ENCODE measurements around the gene NKPD1. TPM values are rescaled to one million over a fixed set of nuclear protein-coding genes. Genes with fewer than 3 reads are reported as not detected.

Gene NKPD1
- total and polyA plus RNA-seq, 10 of the 15 experiments (the other 5 are each of a cell fraction or from before 2014, with no cell fraction given), result 0.05 to 0.18 (median 0.06) TPM; not detected in 7

DNA sequence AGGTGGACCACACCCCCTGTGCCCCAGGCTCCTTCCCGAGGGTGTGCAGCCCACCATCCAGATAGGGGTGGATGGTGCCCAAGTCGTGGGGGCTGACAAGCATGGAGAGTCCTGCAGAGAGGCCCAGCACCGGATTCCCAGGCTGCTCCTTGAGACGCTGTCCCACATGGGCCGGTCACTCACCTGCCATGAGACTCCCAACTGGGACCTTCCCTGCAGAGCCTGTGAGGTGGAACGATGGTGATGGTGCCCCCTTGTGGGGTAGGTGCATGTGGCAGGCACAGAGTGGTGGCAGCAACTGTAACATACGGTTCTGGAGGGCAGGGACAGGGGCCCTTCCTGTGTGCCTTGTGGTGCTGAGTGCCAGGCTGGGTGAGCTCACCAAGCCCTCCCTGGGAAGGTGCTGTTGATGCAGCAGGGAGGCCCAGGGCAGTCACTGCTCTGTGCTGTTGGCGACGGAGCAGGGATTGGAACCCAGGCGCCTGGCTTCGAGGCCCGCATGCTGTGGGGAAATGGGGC, 34.7 kb downstream of the NKPD1 start (continued):
- TF ChIP-seq, protein P1, sequence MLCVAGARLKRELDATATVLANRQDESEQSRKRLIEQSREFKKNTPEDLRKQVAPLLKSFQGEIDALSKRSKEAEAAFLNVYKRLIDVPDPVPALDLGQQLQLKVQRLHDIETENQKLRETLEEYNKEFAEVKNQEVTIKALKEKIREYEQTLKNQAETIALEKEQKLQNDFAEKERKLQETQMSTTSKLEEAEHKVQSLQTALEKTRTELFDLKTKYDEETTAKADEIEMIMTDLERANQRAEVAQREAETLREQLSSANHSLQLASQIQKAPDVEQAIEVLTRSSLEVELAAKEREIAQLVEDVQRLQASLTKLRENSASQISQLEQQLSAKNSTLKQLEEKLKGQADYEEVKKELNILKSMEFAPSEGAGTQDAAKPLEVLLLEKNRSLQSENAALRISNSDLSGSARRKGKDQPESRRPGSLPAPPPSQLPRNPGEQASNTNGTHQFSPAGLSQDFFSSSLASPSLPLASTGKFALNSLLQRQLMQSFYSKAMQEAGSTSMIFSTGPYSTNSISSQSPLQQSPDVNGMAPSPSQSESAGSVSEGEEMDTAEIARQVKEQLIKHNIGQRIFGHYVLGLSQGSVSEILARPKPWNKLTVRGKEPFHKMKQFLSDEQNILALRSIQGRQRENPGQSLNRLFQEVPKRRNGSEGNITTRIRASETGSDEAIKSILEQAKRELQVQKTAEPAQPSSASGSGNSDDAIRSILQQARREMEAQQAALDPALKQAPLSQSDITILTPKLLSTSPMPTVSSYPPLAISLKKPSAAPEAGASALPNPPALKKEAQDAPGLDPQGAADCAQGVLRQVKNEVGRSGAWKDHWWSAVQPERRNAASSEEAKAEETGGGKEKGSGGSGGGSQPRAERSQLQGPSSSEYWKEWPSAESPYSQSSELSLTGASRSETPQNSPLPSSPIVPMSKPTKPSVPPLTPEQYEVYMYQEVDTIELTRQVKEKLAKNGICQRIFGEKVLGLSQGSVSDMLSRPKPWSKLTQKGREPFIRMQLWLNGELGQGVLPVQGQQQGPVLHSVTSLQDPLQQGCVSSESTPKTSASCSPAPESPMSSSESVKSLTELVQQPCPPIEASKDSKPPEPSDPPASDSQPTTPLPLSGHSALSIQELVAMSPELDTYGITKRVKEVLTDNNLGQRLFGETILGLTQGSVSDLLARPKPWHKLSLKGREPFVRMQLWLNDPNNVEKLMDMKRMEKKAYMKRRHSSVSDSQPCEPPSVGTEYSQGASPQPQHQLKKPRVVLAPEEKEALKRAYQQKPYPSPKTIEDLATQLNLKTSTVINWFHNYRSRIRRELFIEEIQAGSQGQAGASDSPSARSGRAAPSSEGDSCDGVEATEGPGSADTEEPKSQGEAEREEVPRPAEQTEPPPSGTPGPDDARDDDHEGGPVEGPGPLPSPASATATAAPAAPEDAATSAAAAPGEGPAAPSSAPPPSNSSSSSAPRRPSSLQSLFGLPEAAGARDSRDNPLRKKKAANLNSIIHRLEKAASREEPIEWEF (IDR thresholded peaks at IDR 0.05; ENCODE audit: insufficient replicate concordance, low read depth, low read length), result no peak
- TF ChIP-seq, protein P2, sequence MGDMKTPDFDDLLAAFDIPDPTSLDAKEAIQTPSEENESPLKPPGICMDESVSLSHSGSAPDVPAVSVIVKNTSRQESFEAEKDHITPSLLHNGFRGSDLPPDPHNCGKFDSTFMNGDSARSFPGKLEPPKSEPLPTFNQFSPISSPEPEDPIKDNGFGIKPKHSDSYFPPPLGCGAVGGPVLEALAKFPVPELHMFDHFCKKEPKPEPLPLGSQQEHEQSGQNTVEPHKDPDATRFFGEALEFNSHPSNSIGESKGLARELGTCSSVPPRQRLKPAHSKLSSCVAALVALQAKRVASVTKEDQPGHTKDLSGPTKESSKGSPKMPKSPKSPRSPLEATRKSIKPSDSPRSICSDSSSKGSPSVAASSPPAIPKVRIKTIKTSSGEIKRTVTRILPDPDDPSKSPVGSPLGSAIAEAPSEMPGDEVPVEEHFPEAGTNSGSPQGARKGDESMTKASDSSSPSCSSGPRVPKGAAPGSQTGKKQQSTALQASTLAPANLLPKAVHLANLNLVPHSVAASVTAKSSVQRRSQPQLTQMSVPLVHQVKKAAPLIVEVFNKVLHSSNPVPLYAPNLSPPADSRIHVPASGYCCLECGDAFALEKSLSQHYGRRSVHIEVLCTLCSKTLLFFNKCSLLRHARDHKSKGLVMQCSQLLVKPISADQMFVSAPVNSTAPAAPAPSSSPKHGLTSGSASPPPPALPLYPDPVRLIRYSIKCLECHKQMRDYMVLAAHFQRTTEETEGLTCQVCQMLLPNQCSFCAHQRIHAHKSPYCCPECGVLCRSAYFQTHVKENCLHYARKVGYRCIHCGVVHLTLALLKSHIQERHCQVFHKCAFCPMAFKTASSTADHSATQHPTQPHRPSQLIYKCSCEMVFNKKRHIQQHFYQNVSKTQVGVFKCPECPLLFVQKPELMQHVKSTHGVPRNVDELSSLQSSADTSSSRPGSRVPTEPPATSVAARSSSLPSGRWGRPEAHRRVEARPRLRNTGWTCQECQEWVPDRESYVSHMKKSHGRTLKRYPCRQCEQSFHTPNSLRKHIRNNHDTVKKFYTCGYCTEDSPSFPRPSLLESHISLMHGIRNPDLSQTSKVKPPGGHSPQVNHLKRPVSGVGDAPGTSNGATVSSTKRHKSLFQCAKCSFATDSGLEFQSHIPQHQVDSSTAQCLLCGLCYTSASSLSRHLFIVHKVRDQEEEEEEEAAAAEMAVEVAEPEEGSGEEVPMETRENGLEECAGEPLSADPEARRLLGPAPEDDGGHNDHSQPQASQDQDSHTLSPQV (IDR thresholded peaks at IDR 0.05), result no peak; the same call in 1 of the 2 replicates
- TF ChIP-seq KLF5 (IDR thresholded peaks at IDR 0.05; ENCODE audit: partially characterized antibody), result no peak
- TF ChIP-seq BACH1 (IDR thresholded peaks at IDR 0.05; ENCODE audit: borderline replicate concordance), result no peak
- peak; percentile 22; the same call in 1 of the 3 replicates for TF ChIP-seq POU2F2 (IDR thresholded peaks at IDR 0.05; ENCODE audit: borderline replicate concordance, low read depth, low read length)
- TF ChIP-seq, protein P3, sequence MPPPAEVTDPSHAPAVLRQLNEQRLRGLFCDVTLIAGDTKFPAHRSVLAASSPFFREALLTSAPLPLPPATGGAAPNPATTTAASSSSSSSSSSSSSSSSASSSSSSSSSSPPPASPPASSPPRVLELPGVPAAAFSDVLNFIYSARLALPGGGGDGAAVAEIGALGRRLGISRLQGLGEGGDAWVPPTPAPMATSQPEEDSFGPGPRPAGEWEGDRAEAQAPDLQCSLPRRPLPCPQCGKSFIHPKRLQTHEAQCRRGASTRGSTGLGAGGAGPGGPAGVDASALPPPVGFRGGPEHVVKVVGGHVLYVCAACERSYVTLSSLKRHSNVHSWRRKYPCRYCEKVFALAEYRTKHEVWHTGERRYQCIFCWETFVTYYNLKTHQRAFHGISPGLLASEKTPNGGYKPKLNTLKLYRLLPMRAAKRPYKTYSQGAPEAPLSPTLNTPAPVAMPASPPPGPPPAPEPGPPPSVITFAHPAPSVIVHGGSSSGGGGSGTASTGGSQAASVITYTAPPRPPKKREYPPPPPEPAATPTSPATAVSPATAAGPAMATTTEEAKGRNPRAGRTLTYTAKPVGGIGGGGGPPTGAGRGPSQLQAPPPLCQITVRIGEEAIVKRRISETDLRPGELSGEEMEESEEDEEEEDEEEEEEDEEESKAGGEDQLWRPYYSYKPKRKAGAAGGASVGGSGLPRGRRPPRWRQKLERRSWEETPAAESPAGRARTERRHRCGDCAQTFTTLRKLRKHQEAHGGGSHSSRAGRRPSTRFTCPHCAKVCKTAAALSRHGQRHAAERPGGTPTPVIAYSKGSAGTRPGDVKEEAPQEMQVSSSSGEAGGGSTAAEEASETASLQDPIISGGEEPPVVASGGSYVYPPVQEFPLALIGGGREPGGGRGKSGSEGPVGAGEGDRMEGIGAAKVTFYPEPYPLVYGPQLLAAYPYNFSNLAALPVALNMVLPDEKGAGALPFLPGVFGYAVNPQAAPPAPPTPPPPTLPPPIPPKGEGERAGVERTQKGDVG (CRISPR knock-in tag; IDR thresholded peaks at IDR 0.05), result no peak
- TF ChIP-seq DPF2 (IDR thresholded peaks at IDR 0.05), result no peak
- TF ChIP-seq, protein P4, sequence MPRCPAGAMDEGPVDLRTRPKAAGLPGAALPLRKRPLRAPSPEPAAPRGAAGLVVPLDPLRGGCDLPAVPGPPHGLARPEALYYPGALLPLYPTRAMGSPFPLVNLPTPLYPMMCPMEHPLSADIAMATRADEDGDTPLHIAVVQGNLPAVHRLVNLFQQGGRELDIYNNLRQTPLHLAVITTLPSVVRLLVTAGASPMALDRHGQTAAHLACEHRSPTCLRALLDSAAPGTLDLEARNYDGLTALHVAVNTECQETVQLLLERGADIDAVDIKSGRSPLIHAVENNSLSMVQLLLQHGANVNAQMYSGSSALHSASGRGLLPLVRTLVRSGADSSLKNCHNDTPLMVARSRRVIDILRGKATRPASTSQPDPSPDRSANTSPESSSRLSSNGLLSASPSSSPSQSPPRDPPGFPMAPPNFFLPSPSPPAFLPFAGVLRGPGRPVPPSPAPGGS (IDR thresholded peaks at IDR 0.05; ENCODE audit: borderline replicate concordance, insufficient read depth, low read depth, low read length, poor library complexity, severe bottlenecking), result no peak
- peak; percentile 32; the same call in 1 of the 2 replicates for TF ChIP-seq EED (IDR thresholded peaks at IDR 0.05; ENCODE audit: low read depth)
- TF ChIP-seq MEF2A (IDR thresholded peaks at IDR 0.05; ENCODE audit: insufficient read depth, low read depth, low read length), result no peak
- TF ChIP-seq, protein P5, sequence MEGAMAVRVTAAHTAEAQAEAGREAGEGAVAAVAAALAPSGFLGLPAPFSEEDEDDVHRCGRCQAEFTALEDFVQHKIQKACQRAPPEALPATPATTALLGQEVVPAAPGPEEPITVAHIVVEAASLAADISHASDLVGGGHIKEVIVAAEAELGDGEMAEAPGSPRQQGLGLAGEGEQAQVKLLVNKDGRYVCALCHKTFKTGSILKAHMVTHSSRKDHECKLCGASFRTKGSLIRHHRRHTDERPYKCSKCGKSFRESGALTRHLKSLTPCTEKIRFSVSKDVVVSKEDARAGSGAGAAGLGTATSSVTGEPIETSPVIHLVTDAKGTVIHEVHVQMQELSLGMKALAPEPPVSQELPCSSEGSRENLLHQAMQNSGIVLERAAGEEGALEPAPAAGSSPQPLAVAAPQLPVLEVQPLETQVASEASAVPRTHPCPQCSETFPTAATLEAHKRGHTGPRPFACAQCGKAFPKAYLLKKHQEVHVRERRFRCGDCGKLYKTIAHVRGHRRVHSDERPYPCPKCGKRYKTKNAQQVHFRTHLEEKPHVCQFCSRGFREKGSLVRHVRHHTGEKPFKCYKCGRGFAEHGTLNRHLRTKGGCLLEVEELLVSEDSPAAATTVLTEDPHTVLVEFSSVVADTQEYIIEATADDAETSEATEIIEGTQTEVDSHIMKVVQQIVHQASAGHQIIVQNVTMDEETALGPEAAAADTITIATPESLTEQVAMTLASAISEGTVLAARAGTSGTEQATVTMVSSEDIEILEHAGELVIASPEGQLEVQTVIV (IDR thresholded peaks at IDR 0.05; ENCODE audit: borderline replicate concordance, partially characterized antibody), result no peak
- no peak for TF ChIP-seq KAT2A (conservative IDR thresholded peaks at IDR 0.05; ENCODE audit: control insufficient read depth, low read depth, low read length)
